WTC11 (cell line): ENCODE data around the gene EPB41. TPM values are rescaled to one million over a fixed set of nuclear protein-coding genes. Genes with fewer than 3 reads are reported as not detected.

Experiments used
- ATAC-seq: fragments of 200-7000 bp; cut with Tn5 transposase; 2 replicates; pipeline ENCODE4 v1.10.0; 2021; ENCODE audit warnings: mild to moderate bottlenecking, moderate library complexity
- CTCF ChIA-PET: fragments of 300-600 bp; sonication (Branson Sonifier 250); formaldehyde crosslinking; loops from one replicate; lab custom pipeline; 2021; ENCODE audit warnings: antibody characterized with exemption; lab: Charles Lee
- POLR2A ChIA-PET: fragments of 350-600 bp; sonication (Branson Sonifier 250); formaldehyde crosslinking; loops from one replicate; lab custom pipeline; 2021; ENCODE audit warnings: antibody characterized with exemption; lab: Charles Lee
- DNase-seq: peaks from one replicate; pipeline ENCODE4 v3.0.0; 2021; ENCODE audit warnings: low spot score
- H3K27ac Mint-ChIP-seq: 2 replicates; pipeline ENCODE4 v1.8.0; 2021; ENCODE audit warnings: mixed read lengths
- H3K27me3 Mint-ChIP-seq: 2 replicates; pipeline ENCODE4 v1.8.0; 2021; ENCODE audit warnings: low read depth, mild to moderate bottlenecking, moderate library complexity, mixed read lengths
- H3K36me3 Mint-ChIP-seq: 2 replicates; pipeline ENCODE4 v1.8.0; 2021; ENCODE audit warnings: mixed read lengths
- H3K4me1 Mint-ChIP-seq: 2 replicates; pipeline ENCODE4 v1.8.0; 2022; ENCODE audit warnings: mixed read lengths
- H3K4me3 Mint-ChIP-seq: 2 replicates; pipeline ENCODE4 v1.8.0; 2021; ENCODE audit warnings: mild to moderate bottlenecking, moderate library complexity, mixed read lengths
- H3K9me3 Mint-ChIP-seq: 2 replicates; pipeline ENCODE4 v1.8.0; 2021; ENCODE audit warnings: mixed read lengths
- CREB1 ChIP-seq: sonication (generic); formaldehyde crosslinking; IDR thresholded peaks from 2 replicates; pipeline ENCODE4 v1.8.0; 2023; ENCODE audit warnings: mild to moderate bottlenecking, missing genetic modification reagents
- FOXP1 ChIP-seq: sonication (generic); formaldehyde crosslinking; IDR thresholded peaks from 2 replicates; pipeline ENCODE4 v1.8.0; 2022; ENCODE audit warnings: missing genetic modification reagents, mild to moderate bottlenecking, moderate library complexity, borderline replicate concordance
- GABPB1 ChIP-seq: sonication (generic); formaldehyde crosslinking; IDR thresholded peaks from 2 replicates; pipeline ENCODE4 v1.8.1; 2023; ENCODE audit warnings: mild to moderate bottlenecking, missing genetic modification reagents
- HMGXB4 ChIP-seq: sonication (generic); formaldehyde crosslinking; IDR thresholded peaks from 2 replicates; pipeline ENCODE4 v1.8.1; 2023; ENCODE audit warnings: mild to moderate bottlenecking, moderate library complexity, missing genetic modification reagents
- JUN ChIP-seq: sonication (generic); formaldehyde crosslinking; IDR thresholded peaks from 2 replicates; pipeline ENCODE4 v1.8.0; 2023; ENCODE audit warnings: mild to moderate bottlenecking, missing genetic modification reagents
- MXD4 ChIP-seq: fragments of 250-450 bp; sonication (Bioruptor Pico); IDR thresholded peaks from 2 replicates; pipeline ENCODE4 v1.8.0; 2021; ENCODE audit warnings: mild to moderate bottlenecking, moderate library complexity, borderline replicate concordance
- NR1H2 ChIP-seq: sonication (generic); formaldehyde crosslinking; IDR thresholded peaks from 2 replicates; pipeline ENCODE4 v1.9.0; 2021; ENCODE audit warnings: mild to moderate bottlenecking, moderate library complexity, missing genetic modification reagents
- NR3C1 ChIP-seq: sonication (generic); formaldehyde crosslinking; conservative IDR thresholded peaks from 2 replicates; pipeline ENCODE4 v1.8.1; 2023; ENCODE audit warnings: low read depth, mild to moderate bottlenecking, missing genetic modification reagents
- OVOL2 ChIP-seq: fragments of 250-450 bp; sonication (Bioruptor Pico); IDR thresholded peaks from 2 replicates; pipeline ENCODE4 v1.9.0; 2021; ENCODE audit warnings: mild to moderate bottlenecking, borderline replicate concordance
- PREB ChIP-seq: sonication (generic); formaldehyde crosslinking; IDR thresholded peaks from 2 replicates; pipeline ENCODE4 v1.8.1; 2022; ENCODE audit warnings: mild to moderate bottlenecking, missing genetic modification reagents, moderate library complexity, borderline replicate concordance
- PRRX2 ChIP-seq: fragments of 250-450 bp; sonication (Bioruptor Pico); IDR thresholded peaks from 2 replicates; pipeline ENCODE4 v1.8.0; 2021; ENCODE audit warnings: mild to moderate bottlenecking
- SMAD3 ChIP-seq: sonication (generic); formaldehyde crosslinking; IDR thresholded peaks from 2 replicates; pipeline ENCODE4 v1.8.0; 2022; ENCODE audit warnings: missing genetic modification reagents, mild to moderate bottlenecking, borderline replicate concordance
- TCF7 ChIP-seq: sonication (generic); formaldehyde crosslinking; IDR thresholded peaks from 2 replicates; pipeline ENCODE4 v1.8.0; 2022; ENCODE audit warnings: mild to moderate bottlenecking, low read depth, missing genetic modification reagents, moderate library complexity
- TEAD1 ChIP-seq: sonication (generic); formaldehyde crosslinking; IDR thresholded peaks from 2 replicates; pipeline ENCODE4 v1.8.0; 2022; ENCODE audit warnings: mild to moderate bottlenecking, missing genetic modification reagents
- TP53 ChIP-seq: sonication (generic); formaldehyde crosslinking; IDR thresholded peaks from 2 replicates; pipeline ENCODE4 v1.8.1; 2023; ENCODE audit warnings: mild to moderate bottlenecking, missing genetic modification reagents
- ZBTB21 ChIP-seq: sonication (generic); formaldehyde crosslinking; IDR thresholded peaks from 2 replicates; pipeline ENCODE4 v1.8.1; 2023; ENCODE audit warnings: mild to moderate bottlenecking, missing genetic modification reagents, borderline replicate concordance
- ZNF138 ChIP-seq: sonication (generic); formaldehyde crosslinking; conservative IDR thresholded peaks from 2 replicates; pipeline ENCODE4 v1.8.1; 2022; ENCODE audit warnings: mild to moderate bottlenecking, moderate library complexity, missing genetic modification reagents
- ZNF219 ChIP-seq: sonication (generic); formaldehyde crosslinking; IDR thresholded peaks from 2 replicates; pipeline ENCODE4 v1.8.0; 2023; ENCODE audit warnings: missing genetic modification reagents, mild to moderate bottlenecking, borderline replicate concordance
- ZNF423 ChIP-seq: fragments of 250-450 bp; sonication (Bioruptor Pico); IDR thresholded peaks from 2 replicates; pipeline ENCODE4 v2.1.2; 2022; ENCODE audit warnings: mild to moderate bottlenecking, moderate library complexity
- ZNF512 ChIP-seq: sonication (generic); formaldehyde crosslinking; IDR thresholded peaks from 2 replicates; pipeline ENCODE4 v1.8.1; 2022; ENCODE audit warnings: missing genetic modification reagents, borderline replicate concordance
- ZNF532 ChIP-seq: fragments of 250-450 bp; sonication (Bioruptor Pico); IDR thresholded peaks from 2 replicates; pipeline ENCODE4 v1.9.0; 2021; ENCODE audit warnings: mild to moderate bottlenecking, borderline replicate concordance
- ZSCAN18 ChIP-seq: fragments of 250-450 bp; sonication (Bioruptor Pico); IDR thresholded peaks from 2 replicates; pipeline ENCODE4 v2.1.2; 2022; ENCODE audit warnings: mild to moderate bottlenecking, moderate library complexity
- total RNA-seq: library from RNA; stranded (reverse); gene quantifications from 3 replicates; pipeline ENCODE4 v1.2.3, GENCODE V29; 2021

EPB41 gene
- total RNA-seq, 1 experiment from 2014 or later: 85.0 TPM

GRCh38 chr1:28914228-28915030, at the start of gene EPB41 (continued):
- 0 out of 2 replicates have a peak, but pooled peaks have one; percentile 8 for TF ChIP-seq GABPB1 (CRISPR knock-in tag)

GRCh38 chr1:28864695-28865094, 49.7 kb upstream of the EPB41 start:
- Mint-ChIP-seq H3K27ac (no peak overlapping the region), H3K4me3 (no peak overlapping the region), H3K9me3 (no peaks in the 10 kb centered on the region), H3K36me3 (no peaks in the 10 kb centered on the region), H3K4me1 (0 out of 2 replicates have a peak, but pooled peaks cover 3% of the 10 kb centered on the region), H3K27me3 (no peaks in the 10 kb centered on the region)
- ChIA-PET CTCF (no interaction called here), POLR2A (no interaction called here)
- no peak for ATAC-seq
- no peak for DNase-seq
- no peak for TF ChIP-seq ZNF219 (CRISPR knock-in tag)
- TF ChIP-seq SMAD3: no peak
- TF ChIP-seq OVOL2 (CRISPR knock-in tag): no peak
- TF ChIP-seq TP53 (CRISPR knock-in tag): no peak
- no peak for TF ChIP-seq JUN (CRISPR knock-in tag)
- TF ChIP-seq ZSCAN18 (CRISPR knock-in tag): no peak
- no peak for TF ChIP-seq ZNF512 (CRISPR knock-in tag)
- no peak for TF ChIP-seq FOXP1 (CRISPR knock-in tag)
- no peak for TF ChIP-seq PREB
- TF ChIP-seq TCF7: no peak

- Mint-ChIP-seq H3K27me3 (no peaks in the 10 kb centered on the region), H3K4me1 (0 out of 2 replicates have a peak, but pooled peaks cover 3% of the 10 kb centered on the region), H3K4me3 (no peak overlapping the region), H3K27ac (no peak overlapping the region), H3K9me3 (no peaks in the 10 kb centered on the region), H3K36me3 (no peaks in the 10 kb centered on the region)
- ChIA-PET POLR2A (interaction anchor here (0.6 kb wide), 1 partner anchor 338 kb away, joined by 4 read pairs; no protein-coding TSS in a partner anchor), CTCF (interaction anchor here (2.9 kb wide), 1 partner anchor 16 kb away, joined by 12 read pairs; no protein-coding TSS in a partner anchor)
- DNase-seq (no peak), ATAC-seq (no peak)
- no peak for TF ChIP-seq ZNF423 (CRISPR knock-in tag)
- TF ChIP-seq MXD4: no peak
- TF ChIP-seq NR1H2 (CRISPR knock-in tag): no peak
- no peak for TF ChIP-seq ZBTB21 (CRISPR knock-in tag)
- no peak for TF ChIP-seq OVOL2 (CRISPR knock-in tag)
- TF ChIP-seq NR3C1: no peak
- TF ChIP-seq CREB1: no peak
- no peak for TF ChIP-seq PRRX2 (CRISPR knock-in tag)
- no peak for TF ChIP-seq ZNF532 (CRISPR knock-in tag)
- TF ChIP-seq TEAD1 (CRISPR knock-in tag): no peak
- TF ChIP-seq ZNF138: no peak
- TF ChIP-seq HMGXB4 (CRISPR knock-in tag): no peak
Measured at GRCh38 chr1:28865997-28866650, 48.2 kb upstream of the EPB41 start.
